Stimulated activated CD8-positive, alpha-beta memory T cell treated with anti-CD3 and anti-CD28 coated beads, Interleukin-12 subunit alpha, Interleukin-12 subunit beta, amount 100 ng/mL, for 1 hour (primary cell): Measurements from ENCODE around the gene MOB2.

Experiments used
- DNase-seq: peaks from one replicate; pipeline ENCODE4 v3.0.0-alpha.2; 2020; ENCODE audit warnings: low read depth

MOB2 gene

GRCh38 chr11:1484695-1485503, 1.7 kb downstream of the MOB2 start:
- no peak for DNase-seq

- no peak for DNase-seq
These were observed 2.4 kb downstream of the MOB2 start for GRCh38 chr11:1484061-1484671.

DNA sequence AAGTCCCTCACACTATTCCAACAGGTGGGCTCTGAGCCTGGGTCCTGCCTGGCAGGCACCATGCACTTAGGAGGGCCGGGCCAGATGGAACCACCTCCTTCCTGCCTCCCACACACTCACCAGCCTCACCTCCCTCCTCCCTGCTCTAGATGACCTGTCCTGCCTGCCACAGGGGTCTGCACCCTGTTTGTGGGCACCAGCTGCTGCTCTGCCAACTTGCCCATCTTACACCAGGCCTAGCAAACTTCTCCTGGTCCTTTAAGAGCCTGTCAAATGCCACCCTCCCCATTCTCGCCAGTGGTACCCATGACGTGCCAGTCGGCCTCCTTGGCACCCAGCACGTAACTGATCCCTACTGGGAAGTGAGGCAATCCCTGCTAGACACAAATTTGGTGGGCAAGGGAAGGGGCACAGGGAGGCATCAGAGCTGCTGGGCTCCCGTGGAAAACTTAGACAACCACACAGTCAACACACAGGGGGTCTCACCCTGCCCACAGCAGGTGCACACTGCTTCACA, 3.1 kb downstream of the MOB2 start:
- no peak for DNase-seq

DNA sequence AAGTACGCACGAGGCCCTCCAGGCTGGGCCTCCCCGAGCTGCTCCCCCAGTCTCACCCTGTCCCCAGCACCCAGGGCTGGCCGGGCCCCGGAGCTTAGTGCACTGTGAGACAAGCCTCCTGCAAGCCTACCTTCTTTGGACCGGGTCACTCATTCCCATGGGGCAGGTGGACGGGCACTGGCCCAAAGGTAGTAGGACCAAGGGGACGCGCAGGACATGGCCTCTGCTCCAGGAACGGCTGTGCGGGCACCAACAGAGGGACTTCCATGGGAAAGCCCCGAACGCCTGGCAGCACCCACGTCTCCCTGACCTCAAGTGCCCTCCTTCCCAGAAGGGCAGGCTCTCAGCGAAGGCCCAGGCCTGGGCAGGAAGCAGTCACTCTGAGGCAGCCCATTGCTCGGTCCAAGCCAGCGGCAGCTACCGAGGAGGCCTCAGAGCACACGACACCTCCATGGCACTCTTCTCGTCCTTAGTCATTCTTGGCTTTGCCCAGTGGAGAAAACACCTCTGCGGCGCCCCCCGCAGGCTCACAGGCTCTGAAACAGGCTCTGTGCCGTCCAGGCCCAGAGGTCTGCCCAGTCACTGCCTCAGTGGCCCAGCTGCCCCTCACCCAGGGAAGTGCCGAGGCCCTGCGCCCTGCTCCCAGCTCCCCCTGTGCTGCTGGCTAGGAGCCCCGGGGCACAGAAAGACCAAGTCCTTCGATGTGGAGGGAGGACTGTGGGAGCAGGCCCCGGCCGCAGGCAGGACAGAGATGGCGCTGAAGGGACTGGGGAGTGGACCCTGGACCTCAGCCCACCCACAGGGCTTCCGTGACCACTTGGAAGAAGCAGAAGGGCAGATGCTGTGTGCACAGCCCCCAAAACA, 3.8 kb downstream of the MOB2 start:
- DNase-seq: no peak

- no peak for DNase-seq
These were observed 4.6 kb downstream of the MOB2 start for GRCh38 chr11:1481861-1482441.

DNA sequence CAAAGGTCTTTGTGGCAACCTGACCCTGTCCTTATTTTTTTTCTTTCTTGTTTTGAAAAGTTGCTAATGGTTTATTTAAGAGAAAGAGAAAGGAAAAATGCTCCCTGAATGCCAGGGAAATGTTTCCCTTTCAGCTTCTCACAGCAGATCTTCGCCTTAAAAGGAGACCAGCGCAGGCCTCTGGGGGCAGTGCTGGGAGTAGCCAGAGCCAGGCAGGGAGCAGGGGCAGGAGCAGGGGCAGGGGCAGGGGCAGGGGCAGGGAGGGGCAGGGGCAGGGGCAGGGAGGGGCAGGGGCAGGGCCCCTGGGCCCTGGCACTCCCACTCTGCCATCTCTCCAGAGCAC, 5.1 kb downstream of the MOB2 start:
- DNase-seq: no peak

GRCh38 chr11:1480555-1481482, 5.8 kb downstream of the MOB2 start:
- DNase-seq: no peak

GRCh38 chr11:1480191-1480554, 6.4 kb downstream of the MOB2 start:
- DNase-seq: no peak

DNA sequence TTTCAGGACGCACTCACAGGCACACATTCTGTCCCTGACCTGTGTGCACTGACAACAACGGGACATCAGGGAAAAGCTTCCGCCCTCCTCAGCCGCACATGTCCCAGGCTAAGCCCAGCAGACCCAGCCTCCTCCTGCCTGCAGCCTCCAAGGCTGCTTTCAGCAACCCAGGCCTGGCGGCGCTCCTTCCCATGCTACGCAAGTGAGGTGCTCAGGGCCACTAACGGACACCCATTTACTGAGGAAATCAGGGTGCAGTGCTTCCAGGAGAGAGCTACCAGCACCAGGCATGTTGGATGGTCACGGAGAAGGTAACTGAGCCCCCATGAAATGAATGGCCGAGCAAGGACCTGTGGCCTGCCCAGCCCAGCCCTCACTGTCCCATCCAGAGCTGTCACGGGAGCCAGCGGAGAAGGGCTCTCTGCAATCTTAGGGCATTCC, 6.9 kb downstream of the MOB2 start:
- DNase-seq: no peak

- no peak for DNase-seq
These were observed 7.4 kb downstream of the MOB2 start for GRCh38 chr11:1479006-1479677.

- DNase-seq: no peak
These were observed 8.0 kb downstream of the MOB2 start for GRCh38 chr11:1478544-1478943.

DNA sequence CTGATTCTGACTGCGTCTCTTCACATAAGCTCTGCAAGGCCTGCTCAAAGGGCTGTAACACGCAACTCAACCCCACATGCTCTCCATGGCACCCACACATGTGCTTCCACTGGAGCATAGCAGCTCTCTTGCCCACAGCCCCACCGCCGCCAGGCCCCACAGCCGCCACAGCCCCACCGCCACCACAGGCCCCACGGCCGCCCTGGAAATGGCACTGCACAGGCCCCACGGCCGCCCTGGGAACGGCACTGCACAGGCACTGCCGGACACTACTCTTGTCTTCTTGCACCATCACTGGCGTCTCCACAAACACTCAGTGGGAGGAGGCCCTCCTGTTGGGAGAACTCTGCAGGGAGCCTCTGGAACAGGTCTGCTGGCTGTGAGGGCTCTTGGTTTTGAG, 8.6 kb downstream of the MOB2 start:
- DNase-seq: no peak

DNA sequence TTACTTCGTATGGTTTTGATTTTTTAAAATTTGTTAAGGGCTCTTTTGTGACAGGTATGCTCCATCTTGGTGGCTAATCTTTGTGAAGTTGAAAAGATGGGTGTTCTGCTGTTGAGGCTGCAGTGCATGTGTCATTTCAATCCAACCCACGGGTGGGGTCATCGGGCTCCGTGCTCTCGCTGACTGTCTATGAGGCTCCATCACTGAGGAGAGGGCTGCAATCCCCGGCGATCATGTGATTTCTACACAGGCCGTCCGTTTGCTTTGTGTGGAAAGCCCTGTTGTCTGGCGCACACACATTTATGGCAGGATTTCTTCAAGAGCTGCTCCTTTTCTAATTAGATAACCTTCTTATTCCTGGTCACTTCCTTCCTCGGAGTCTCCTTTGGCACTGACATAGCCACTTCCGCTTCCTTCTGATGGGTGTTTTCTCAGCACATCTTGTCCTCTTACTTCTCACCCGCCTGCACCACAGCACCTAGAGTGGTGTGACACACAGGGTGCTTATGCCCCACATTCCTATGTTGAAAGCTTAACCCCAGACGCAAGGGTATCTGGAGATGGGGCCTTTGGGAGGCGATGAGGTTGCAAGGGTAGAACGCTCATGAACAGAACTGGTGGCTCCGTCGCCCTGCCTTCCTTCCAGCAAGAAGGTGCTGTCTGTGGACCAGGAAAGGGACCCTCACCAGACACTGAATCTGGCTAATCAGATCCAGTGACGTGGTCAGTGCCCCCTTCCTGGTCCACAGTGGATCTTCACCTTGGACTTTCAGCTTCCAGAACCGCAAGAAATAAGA, 9.4 kb downstream of the MOB2 start:
- DNase-seq: no peak

- DNase-seq: no peak
These were observed 10.7 kb downstream of the MOB2 start for GRCh38 chr11:1475841-1476240.

- no peak for DNase-seq
These were observed 12.8 kb downstream of the MOB2 start for GRCh38 chr11:1473786-1474185.

GRCh38 chr11:1473011-1473628, 13.5 kb downstream of the MOB2 start:
- no peak for DNase-seq

- no peak for DNase-seq
These were observed 14.2 kb downstream of the MOB2 start for GRCh38 chr11:1472180-1473005.

DNA sequence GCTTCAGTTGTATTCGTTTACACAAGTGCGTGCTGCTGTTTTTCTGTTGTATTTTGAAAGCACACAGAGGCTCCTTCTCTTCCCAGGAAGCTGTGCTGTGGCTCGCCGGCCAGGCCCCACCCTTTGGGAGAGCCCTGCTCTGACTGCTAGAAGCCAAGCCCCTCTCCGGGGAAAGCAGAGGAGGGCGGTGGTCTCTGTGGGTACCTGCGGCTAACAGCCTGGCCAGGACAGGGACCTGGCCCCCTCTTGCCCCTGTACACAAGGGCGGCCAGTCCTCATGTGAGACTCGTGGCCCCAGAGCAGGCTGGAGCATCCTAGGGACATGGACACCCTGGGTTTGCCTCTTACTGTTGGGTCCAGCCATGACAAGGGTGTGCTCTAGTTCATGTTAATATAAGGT, 14.8 kb downstream of the MOB2 start:
- DNase-seq: no peak
